ENCODE data around the gene BBS1.
A peak's percentile ranks its signal among the peaks of the same experiment; 100 is the strongest.

- TF ChIP-seq, protein P1, sequence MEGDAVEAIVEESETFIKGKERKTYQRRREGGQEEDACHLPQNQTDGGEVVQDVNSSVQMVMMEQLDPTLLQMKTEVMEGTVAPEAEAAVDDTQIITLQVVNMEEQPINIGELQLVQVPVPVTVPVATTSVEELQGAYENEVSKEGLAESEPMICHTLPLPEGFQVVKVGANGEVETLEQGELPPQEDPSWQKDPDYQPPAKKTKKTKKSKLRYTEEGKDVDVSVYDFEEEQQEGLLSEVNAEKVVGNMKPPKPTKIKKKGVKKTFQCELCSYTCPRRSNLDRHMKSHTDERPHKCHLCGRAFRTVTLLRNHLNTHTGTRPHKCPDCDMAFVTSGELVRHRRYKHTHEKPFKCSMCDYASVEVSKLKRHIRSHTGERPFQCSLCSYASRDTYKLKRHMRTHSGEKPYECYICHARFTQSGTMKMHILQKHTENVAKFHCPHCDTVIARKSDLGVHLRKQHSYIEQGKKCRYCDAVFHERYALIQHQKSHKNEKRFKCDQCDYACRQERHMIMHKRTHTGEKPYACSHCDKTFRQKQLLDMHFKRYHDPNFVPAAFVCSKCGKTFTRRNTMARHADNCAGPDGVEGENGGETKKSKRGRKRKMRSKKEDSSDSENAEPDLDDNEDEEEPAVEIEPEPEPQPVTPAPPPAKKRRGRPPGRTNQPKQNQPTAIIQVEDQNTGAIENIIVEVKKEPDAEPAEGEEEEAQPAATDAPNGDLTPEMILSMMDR (conservative IDR thresholded peaks at IDR 0.05) = peak; percentile 49; the same call in 1 of the 2 replicates
- no peak for TF ChIP-seq EZH2 (IDR thresholded peaks at IDR 0.05; ENCODE audit: low read depth)
Observed at GRCh38 chr11:66467034-66467659, 43.3 kb upstream of the BBS1 start.

All from PC-9 (cell line).